ENCODE measurements around the gene NINJ1. TPM values are rescaled to one million over a fixed set of nuclear protein-coding genes. Genes with fewer than 3 reads are reported as not detected.

The NINJ1 gene
- polyA plus RNA-seq, 1 of the 3 experiments (the other 2 are of a cell fraction) = 31.7 TPM

DNA sequence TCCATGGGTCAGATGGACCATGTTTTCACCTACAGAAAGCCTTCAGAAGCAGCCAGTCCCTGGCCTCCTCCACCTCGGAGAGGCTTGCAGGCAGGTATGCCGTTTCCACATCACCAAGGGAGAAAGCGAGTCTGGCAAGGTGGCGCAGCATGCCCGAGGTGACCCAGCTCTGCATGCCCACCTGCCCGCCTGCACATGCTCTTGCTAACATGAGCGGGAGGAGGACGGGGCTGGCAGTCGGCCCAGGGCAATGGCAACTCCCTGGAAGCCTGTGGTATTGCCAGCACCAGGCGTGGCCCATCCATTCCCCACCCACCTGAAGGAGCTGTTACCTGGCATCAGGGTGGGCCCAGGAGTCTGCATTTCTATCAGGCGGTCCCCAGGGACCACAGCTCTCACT is 3.3 kb upstream of the NINJ1 start:
- 69% methylated on average over 5 of the region's 11 CpGs for WGBS (ENCODE audit: low lambda C conversion rate)

DNA sequence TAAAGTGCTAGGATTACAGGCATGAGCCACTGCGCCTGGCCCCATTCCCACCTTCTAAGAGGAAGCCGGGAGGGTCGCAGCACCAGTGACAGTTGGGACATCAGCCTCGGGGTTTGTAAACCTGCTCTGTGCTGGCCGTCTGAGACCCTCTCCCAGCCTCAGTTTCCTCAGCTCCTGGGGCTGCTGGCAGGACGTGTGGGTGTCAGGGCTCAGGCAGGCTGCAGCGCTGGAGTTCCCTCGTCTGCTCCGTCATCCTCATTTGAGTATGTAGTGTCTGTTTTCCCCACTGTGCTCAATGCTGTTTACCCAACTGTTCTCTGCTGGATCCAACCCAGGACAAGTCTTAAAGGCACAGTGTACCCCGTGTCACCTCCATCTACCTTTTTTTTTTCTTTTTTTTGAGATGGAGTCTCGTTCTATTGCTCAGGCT is 2.0 kb upstream of the NINJ1 start:
- POLR2A ChIA-PET = no interaction called here
- no peak for DNase-seq
- no peaks in the 10 kb centered on the region for H3K9me2 ChIP-seq
- WGBS (ENCODE audit: low lambda C conversion rate) = 62% methylated on average over 6 of the region's 11 CpGs
- H3K27me3 ChIP-seq (ENCODE audit: insufficient read depth) = no peaks in the 10 kb centered on the region
- H3K79me2 ChIP-seq (ENCODE audit: insufficient read depth) = peaks cover 19% of the 10 kb centered on the region; the same call in 1 of the 2 replicates
- no peak for TF ChIP-seq EZH2phosphoT487 (IDR thresholded peaks at IDR 0.05; ENCODE audit: borderline replicate concordance, low read depth)
- no peak for TF ChIP-seq TEAD4 (IDR thresholded peaks at IDR 0.05; ENCODE audit: borderline replicate concordance, insufficient read depth)
- no peak for TF ChIP-seq RAD21 (IDR thresholded peaks at IDR 0.05; ENCODE audit: low read length)
- TF ChIP-seq NRF1 (IDR thresholded peaks at IDR 0.05; ENCODE audit: low read depth, low read length) = no peak
- no peak for TF ChIP-seq YY1 (IDR thresholded peaks at IDR 0.05; ENCODE audit: low read depth)
- H3K9ac ChIP-seq = no peak overlapping the region
- peaks cover 4% of the 10 kb centered on the region for H3F3A ChIP-seq (replicated peaks; ENCODE audit: insufficient read depth)
- CTCF ChIA-PET = interaction anchor here (1.4 kb wide), 1 partner anchor 19 kb away, joined by 5 read pairs; no protein-coding TSS in a partner anchor
- no peaks in the 10 kb centered on the region for H3K36me3 ChIP-seq (replicated peaks in 1 of 2; ENCODE audit: control insufficient read depth in 1 of 2, insufficient read depth in 2 of 2, low read length in 1 of 2)
- H3K27ac ChIP-seq (ENCODE audit: low read depth in 2 of 2, low read length in 1 of 2) = no peak overlapping the region
- peaks cover 8 to 33% of the 10 kb centered on the region in 2 experiments; a peak in 3 of 4 replicates for H3K4me1 ChIP-seq (ENCODE audit: control insufficient read depth in 1 of 2, insufficient read depth in 2 of 2, low read depth in 1 of 2, low read length in 1 of 2)
- H2AFZ ChIP-seq (ENCODE audit: low read depth) = no peak overlapping the region
- no peaks in the 10 kb centered on the region for H3K9me3 ChIP-seq
- no peak overlapping the region for H3K4me3 ChIP-seq (ENCODE audit: low read depth in 2 of 2, low read length in 1 of 2)
- no peak overlapping the region for H3K4me2 ChIP-seq
- no peaks in the 10 kb centered on the region for H4K20me1 ChIP-seq (ENCODE audit: insufficient read depth)

More for the DNA sequence above, 3.3 kb upstream of the NINJ1 start:
- Histone ChIP-seq H3K27ac (ENCODE audit: low read depth in 2 of 2, low read length in 1 of 2) (no peak overlapping the region), H3K27me3 (ENCODE audit: insufficient read depth) (no peaks in the 10 kb centered on the region), H3K4me1 (ENCODE audit: control insufficient read depth in 1 of 2, insufficient read depth in 2 of 2, low read depth in 1 of 2, low read length in 1 of 2) (peaks cover 8 to 24% of the 10 kb centered on the region in 2 experiments; a peak in 3 of 4 replicates), H2AFZ (ENCODE audit: low read depth) (no peak overlapping the region), H3F3A (replicated peaks; ENCODE audit: insufficient read depth) (peaks cover 4% of the 10 kb centered on the region), H3K9me3 (no peaks in the 10 kb centered on the region), H3K4me3 (ENCODE audit: low read depth in 2 of 2, low read length in 1 of 2) (no peak overlapping the region), H3K79me2 (ENCODE audit: insufficient read depth) (peaks cover 10% of the 10 kb centered on the region; the same call in 1 of the 2 replicates), H3K4me2 (no peak overlapping the region), H4K20me1 (ENCODE audit: insufficient read depth) (no peaks in the 10 kb centered on the region), H3K9ac (no peak overlapping the region), H3K9me2 (no peaks in the 10 kb centered on the region), H3K36me3 (replicated peaks in 1 of 2; ENCODE audit: control insufficient read depth in 1 of 2, insufficient read depth in 2 of 2, low read length in 1 of 2) (no peaks in the 10 kb centered on the region)
- CTCF ChIA-PET = interaction anchor here (1.1 kb wide), 1 partner anchor 28 kb away, joined by 3 read pairs; no protein-coding TSS in a partner anchor
- DNase-seq = no peak
- no peak for TF ChIP-seq RXRA (IDR thresholded peaks at IDR 0.05; ENCODE audit: borderline replicate concordance, low read depth)
- TF ChIP-seq, protein P1, sequence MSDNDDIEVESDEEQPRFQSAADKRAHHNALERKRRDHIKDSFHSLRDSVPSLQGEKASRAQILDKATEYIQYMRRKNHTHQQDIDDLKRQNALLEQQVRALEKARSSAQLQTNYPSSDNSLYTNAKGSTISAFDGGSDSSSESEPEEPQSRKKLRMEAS (IDR thresholded peaks at IDR 0.05; ENCODE audit: low read depth) = no peak
- no peak for TF ChIP-seq EZH2phosphoT487 (IDR thresholded peaks at IDR 0.05; ENCODE audit: borderline replicate concordance, low read depth)
- TF ChIP-seq TEAD4 (IDR thresholded peaks at IDR 0.05; ENCODE audit: borderline replicate concordance, insufficient read depth) = no peak
- no peak for TF ChIP-seq RCOR1 (IDR thresholded peaks at IDR 0.05; ENCODE audit: low read length)
- TF ChIP-seq, protein P2, sequence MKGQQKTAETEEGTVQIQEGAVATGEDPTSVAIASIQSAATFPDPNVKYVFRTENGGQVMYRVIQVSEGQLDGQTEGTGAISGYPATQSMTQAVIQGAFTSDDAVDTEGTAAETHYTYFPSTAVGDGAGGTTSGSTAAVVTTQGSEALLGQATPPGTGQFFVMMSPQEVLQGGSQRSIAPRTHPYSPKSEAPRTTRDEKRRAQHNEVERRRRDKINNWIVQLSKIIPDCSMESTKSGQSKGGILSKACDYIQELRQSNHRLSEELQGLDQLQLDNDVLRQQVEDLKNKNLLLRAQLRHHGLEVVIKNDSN (IDR thresholded peaks at IDR 0.05; ENCODE audit: borderline replicate concordance, low read depth) = no peak
- TF ChIP-seq, protein P3, sequence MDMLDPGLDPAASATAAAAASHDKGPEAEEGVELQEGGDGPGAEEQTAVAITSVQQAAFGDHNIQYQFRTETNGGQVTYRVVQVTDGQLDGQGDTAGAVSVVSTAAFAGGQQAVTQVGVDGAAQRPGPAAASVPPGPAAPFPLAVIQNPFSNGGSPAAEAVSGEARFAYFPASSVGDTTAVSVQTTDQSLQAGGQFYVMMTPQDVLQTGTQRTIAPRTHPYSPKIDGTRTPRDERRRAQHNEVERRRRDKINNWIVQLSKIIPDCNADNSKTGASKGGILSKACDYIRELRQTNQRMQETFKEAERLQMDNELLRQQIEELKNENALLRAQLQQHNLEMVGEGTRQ (IDR thresholded peaks at IDR 0.05; ENCODE audit: borderline replicate concordance, low read depth, low read length) = no peak
- TF ChIP-seq JUND (IDR thresholded peaks at IDR 0.05) = no peak
- TF ChIP-seq MEF2A (IDR thresholded peaks at IDR 0.05; ENCODE audit: borderline replicate concordance, low read depth) = no peak
- no peak for TF ChIP-seq FOSL2 (IDR thresholded peaks at IDR 0.05; ENCODE audit: borderline replicate concordance, low read depth)
- no peak for TF ChIP-seq SMC3 (IDR thresholded peaks at IDR 0.05; ENCODE audit: low read depth, low read length)
- TF ChIP-seq YY1 (IDR thresholded peaks at IDR 0.05; ENCODE audit: low read depth) = no peak
- TF ChIP-seq GABPA (IDR thresholded peaks at IDR 0.05; ENCODE audit: low read depth) = no peak
- no peak for TF ChIP-seq SIN3A (IDR thresholded peaks at IDR 0.05; ENCODE audit: borderline replicate concordance, low read depth, low read length)
- no peak for TF ChIP-seq NFIC (IDR thresholded peaks at IDR 0.05; ENCODE audit: borderline replicate concordance)
- TF ChIP-seq RFX5 (IDR thresholded peaks at IDR 0.05; ENCODE audit: low read length) = no peak
- no peak for TF ChIP-seq ELF1 (IDR thresholded peaks at IDR 0.05)
- POLR2A ChIA-PET = no interaction called here

Data from SK-N-SH (cell line).